ENCODE data around the gene DLL1. TPM values are rescaled to one million over a fixed set of nuclear protein-coding genes. Genes with fewer than 3 reads are reported as not detected.
"Not testable (repeated sequence)": the region's sequence is repeated elsewhere in the genome, so short reads cannot be mapped to it uniquely, and the experiment has no call there.

DLL1 gene
- total RNA-seq, 1 donor, result 0.36 TPM

GRCh38 chr6:170266061-170266825, 24.6 kb downstream of the DLL1 start:
- peak; percentile 84 for DNase-seq (ENCODE audit: insufficient read length, low spot score, missing footprints)
- no peak overlapping the region for H3K27ac ChIP-seq (ENCODE audit: low read depth, low read length)
- H3K79me2 ChIP-seq (ENCODE audit: insufficient read depth, low read length), result no peaks in the 10 kb centered on the region

GRCh38 chr6:170265655-170266054, 25.2 kb downstream of the DLL1 start:
- no peak for TF ChIP-seq CTCF (IDR thresholded peaks at IDR 0.05; ENCODE audit: extremely low read depth, low read depth, low read length)
- Histone ChIP-seq H3K4me1 (ENCODE audit: insufficient read depth, low read length) (no peaks in the 10 kb centered on the region), H3K4me3 (ENCODE audit: insufficient read depth, low read length) (no peak overlapping the region), H3K27ac (ENCODE audit: low read depth, low read length) (no peak overlapping the region), H3K4me2 (ENCODE audit: insufficient read depth, low read length) (no peak overlapping the region), H3K27me3 (ENCODE audit: insufficient read depth, low read length) (peaks cover 6% of the 10 kb centered on the region), H3K36me3 (ENCODE audit: insufficient read depth, low read length) (no peaks in the 10 kb centered on the region), H4K20me1 (ENCODE audit: insufficient read depth, low read length) (no peaks in the 10 kb centered on the region), H3K79me2 (ENCODE audit: insufficient read depth, low read length) (no peaks in the 10 kb centered on the region), H2AFZ (ENCODE audit: low read length) (no peak overlapping the region), H3K9me3 (ENCODE audit: low read depth, low read length) (no peaks in the 10 kb centered on the region)
- DNase-seq (ENCODE audit: insufficient read length, low spot score, missing footprints), result no peak

More at GRCh38 chr6:170266061-170266825, 24.6 kb downstream of the DLL1 start:
- Histone ChIP-seq H3K4me1 (ENCODE audit: insufficient read depth, low read length) (no peaks in the 10 kb centered on the region), H3K4me3 (ENCODE audit: insufficient read depth, low read length) (no peak overlapping the region), H2AFZ (ENCODE audit: low read length) (no peak overlapping the region), H4K20me1 (ENCODE audit: insufficient read depth, low read length) (no peaks in the 10 kb centered on the region), H3K4me2 (ENCODE audit: insufficient read depth, low read length) (no peak overlapping the region), H3K9me3 (ENCODE audit: low read depth, low read length) (no peaks in the 10 kb centered on the region), H3K27me3 (ENCODE audit: insufficient read depth, low read length) (peaks cover 6% of the 10 kb centered on the region), H3K36me3 (ENCODE audit: insufficient read depth, low read length) (no peaks in the 10 kb centered on the region)
- no peak for TF ChIP-seq CTCF (IDR thresholded peaks at IDR 0.05; ENCODE audit: extremely low read depth, low read depth, low read length)

GRCh38 chr6:170264644-170265043, 26.2 kb downstream of the DLL1 start:
- DNase-seq (ENCODE audit: insufficient read length, low spot score, missing footprints); H3K4me1 ChIP-seq (ENCODE audit: insufficient read depth, low read length); H3K79me2 ChIP-seq (ENCODE audit: insufficient read depth, low read length); H3K27me3 ChIP-seq (ENCODE audit: insufficient read depth, low read length); H2AFZ ChIP-seq (ENCODE audit: low read length); H3K4me2 ChIP-seq (ENCODE audit: insufficient read depth, low read length); H4K20me1 ChIP-seq (ENCODE audit: insufficient read depth, low read length); H3K4me3 ChIP-seq (ENCODE audit: insufficient read depth, low read length); H3K9me3 ChIP-seq (ENCODE audit: low read depth, low read length); H3K27ac ChIP-seq (ENCODE audit: low read depth, low read length); H3K36me3 ChIP-seq (ENCODE audit: insufficient read depth, low read length): not testable (repeated sequence)

GRCh38 chr6:170264086-170264485, 26.8 kb downstream of the DLL1 start:
- Histone ChIP-seq H3K4me1 (ENCODE audit: insufficient read depth, low read length) (no peaks in the 10 kb centered on the region), H3K4me3 (ENCODE audit: insufficient read depth, low read length) (no peak overlapping the region), H3K79me2 (ENCODE audit: insufficient read depth, low read length) (no peaks in the 10 kb centered on the region), H4K20me1 (ENCODE audit: insufficient read depth, low read length) (no peaks in the 10 kb centered on the region), H2AFZ (ENCODE audit: low read length) (no peak overlapping the region), H3K4me2 (ENCODE audit: insufficient read depth, low read length) (no peak overlapping the region), H3K36me3 (ENCODE audit: insufficient read depth, low read length) (no peaks in the 10 kb centered on the region), H3K27ac (ENCODE audit: low read depth, low read length) (no peak overlapping the region), H3K27me3 (ENCODE audit: insufficient read depth, low read length) (peaks cover 6% of the 10 kb centered on the region), H3K9me3 (ENCODE audit: low read depth, low read length) (no peaks in the 10 kb centered on the region)
- DNase-seq (ENCODE audit: insufficient read length, low spot score, missing footprints), result no peak
- TF ChIP-seq CTCF (IDR thresholded peaks at IDR 0.05; ENCODE audit: extremely low read depth, low read depth, low read length), result no peak
